Hematopoietic multipotent progenitor cell treated with erythropoietin and hydrocortisone succinate and interleukin-3 and kit ligand, for 8 days (in vitro differentiated cells): ENCODE data around the gene FLT1.

Experiments used
- DNase-seq: peaks from one replicate; pipeline ENCODE4 v3.0.0-alpha.2; 2015

Gene FLT1

GRCh38 chr13:28337166-28338005 is 157.5 kb downstream of the FLT1 start:
- no peak for DNase-seq

GRCh38 chr13:28336193-28336657 is 158.7 kb downstream of the FLT1 start:
- no peak for DNase-seq

GRCh38 chr13:28333204-28333881 is 161.6 kb downstream of the FLT1 start:
- DNase-seq, result no peak

- no peak for DNase-seq
Observed at GRCh38 chr13:28329395-28330158, 165.4 kb downstream of the FLT1 start.

- no peak for DNase-seq
Observed at GRCh38 chr13:28328271-28328607, 166.7 kb downstream of the FLT1 start.

- DNase-seq, result no peak
Observed at GRCh38 chr13:28327373-28328270, 167.3 kb downstream of the FLT1 start.

GRCh38 chr13:28326056-28326455 is 168.9 kb downstream of the FLT1 start:
- no peak for DNase-seq

GRCh38 chr13:28325022-28325421 is 169.9 kb downstream of the FLT1 start:
- DNase-seq, result no peak

- DNase-seq, result peak; percentile 75
Observed at GRCh38 chr13:28324181-28324789, 170.6 kb downstream of the FLT1 start.

- no peak for DNase-seq
Observed at GRCh38 chr13:28322256-28322905, 172.5 kb downstream of the FLT1 start.

GRCh38 chr13:28321756-28322155 is 173.2 kb downstream of the FLT1 start:
- DNase-seq, result no peak

- no peak for DNase-seq
Observed at GRCh38 chr13:28320884-28321574, 173.9 kb downstream of the FLT1 start.

- DNase-seq, result no peak
Observed at GRCh38 chr13:28320209-28320608, 174.7 kb downstream of the FLT1 start.

GRCh38 chr13:28319528-28319927 is 175.4 kb downstream of the FLT1 start:
- DNase-seq, result no peak

GRCh38 chr13:28318496-28318895 is 176.4 kb downstream of the FLT1 start:
- no peak for DNase-seq

GRCh38 chr13:28316836-28317235 is 178.1 kb downstream of the FLT1 start:
- DNase-seq, result no peak

GRCh38 chr13:28316129-28316528 is 178.8 kb downstream of the FLT1 start:
- DNase-seq, result no peak

GRCh38 chr13:28314879-28315278 is 180.0 kb downstream of the FLT1 start:
- no peak for DNase-seq

GRCh38 chr13:28313579-28313978 is 181.3 kb downstream of the FLT1 start:
- DNase-seq, result peak; percentile 55

GRCh38 chr13:28306325-28306724 is 188.6 kb downstream of the FLT1 start:
- DNase-seq, result no peak

GRCh38 chr13:28301839-28302238 is 193.1 kb downstream of the FLT1 start:
- no peak for DNase-seq
